Heart left ventricle (tissue), 16 donors: Measurements from ENCODE around the gene FAM83C. TPM values are rescaled to one million over a fixed set of nuclear protein-coding genes. Genes with fewer than 3 reads are reported as not detected.

Experiments
- ATAC-seq, 4 donors: fragments of 200-7000 bp; cut with Tn5 transposase; one replicate each; pipeline ENCODE4 v1.9.1; 2020 to 2022; ENCODE audit warnings: moderate library complexity in 4 of 4, mild to moderate bottlenecking in 3 of 4, moderate number of reproducible peaks in 1 of 4
- DNase-seq, 5 donors: peaks; one replicate each; pipeline ENCODE4 v3.0.0-alpha.2; 2020
- H3K27ac ChIP-seq, 12 donors: fragments of 200-600 bp; sonication (generic) in 4 of 12; one replicate each; pipeline versions ENCODE4 v1.5.0 to v1.8.0; 2016 to 2022; ENCODE audit warnings: mild to moderate bottlenecking in 2 of 12
- H3K27me3 ChIP-seq, 9 donors: fragments of 200-600 bp; sonication (generic) in 2 of 9; one replicate each; pipeline versions ENCODE4 v1.5.1 to v1.8.0; 2016 to 2022; ENCODE audit warnings: mild to moderate bottlenecking in 3 of 9
- H3K36me3 ChIP-seq, 9 donors: fragments of 200-600 bp; sonication (generic) in 2 of 9; one replicate each; pipeline versions ENCODE4 v1.5.0 to v1.8.0; 2018 to 2022; ENCODE audit warnings: mild to moderate bottlenecking in 2 of 9
- H3K4me1 ChIP-seq, 12 donors: fragments of 200-600 bp; sonication (generic) in 4 of 12; one replicate each; pipeline versions ENCODE4 v1.5.0 to v1.8.0; 2016 to 2022; ENCODE audit warnings: mild to moderate bottlenecking in 3 of 12
- H3K4me3 ChIP-seq, 12 donors: fragments of 200-600 bp; sonication (generic) in 4 of 12; one replicate each; pipeline versions ENCODE4 v1.5.0 to v1.8.0; 2017 to 2022; ENCODE audit warnings: mild to moderate bottlenecking in 9 of 12, moderate library complexity in 4 of 12
- H3K9me3 ChIP-seq, 12 donors: fragments of 200-600 bp; sonication (generic) in 4 of 12; one replicate each; pipeline versions ENCODE4 v1.5.0 to v1.8.0; 2016 to 2022; ENCODE audit warnings: mild to moderate bottlenecking in 1 of 12
- CTCF ChIP-seq, 12 donors: fragments of 200-600 bp; sonication (generic) in 4 of 12; IDR thresholded peaks; one replicate each; pipeline versions ENCODE4 v1.5.0 to v1.8.0; 2018 to 2022; ENCODE audit warnings: antibody characterized with exemption in 12 of 12, mild to moderate bottlenecking in 5 of 12
- POLR2A ChIP-seq, 2 donors: fragments of 450-650 bp; IDR thresholded peaks; one replicate each; pipeline ENCODE4 v1.6.1; 2017; ENCODE audit warnings: antibody characterized with exemption in 2 of 2, mild to moderate bottlenecking in 2 of 2, moderate library complexity in 2 of 2
- WGBS, 4 donors: extraction: QIAGEN DNeasy Blood & Tissue Kit in 2 of 4; methylation state at CpG; one replicate each; pipeline versions ENCODE4 v1.1.5 to v1.1.7; 2013 to 2018; 5-methylcytosine and 5-hydroxymethylcytosine counted together
- intact Hi-C, 10 donors: fragments of 100-400 bp; cut with DNase I; formaldehyde crosslinking; loops; one replicate each; pipeline versions ENCODE4 v1.11.1 to v1.14.2; 2022
- polyA plus RNA-seq, 2 donors: library from polyadenylated mRNA; stranded (reverse); fragments of 200-250 nt; gene quantifications; one replicate each; pipeline ENCODE4 v1.2.3, GENCODE V29; 2013
- total RNA-seq, 9 donors: library from RNA; depleted of rRNA in 2 of 9; stranded (reverse); fragments of >200 nt in 2 of 9; fragmentation: NEBNext Ultra II Directional in 3 of 9; extraction: Animal tissue kit (Norgen Biotek cat#: 25700) in 3 of 9; gene quantifications; one replicate each; pipeline versions ENCODE4 v1.1.0 to v1.2.4, GENCODE V29; 2016 to 2023
- donor health status: ischemic (EF 13 %, LVEDD 7.1; RV severe dilation, severe dysfunction).
- donor health status: healthy with polysubstance abuse.
- donor health status: DM: no; HTN: yes; CAD: no.
- donor health status: DM: no; HTN: no; CAD: no.
- donor health status: ischemic (EF 25% LVEDD 6.9; RV normal size, moderate dysfunction).
- donor health status: ischemic (EF 25% LVEDD 5.7; RV mildly dilated, moderate dysfunction).
- donor health status: healthy.
- donor health status: DM: yes; HTN: yes; CAD: no.
- donor health status: ischemic (EF 35%, LVEDD 5.7; RV mildly dilated, moderate dysfunction).
- donor health status: nonischemic (EF 11% LVEDD 7.7; RV severe dilation, severe dysfunction).
- donor health status: DM: yes; HTN: yes; CAD: no.
- donor health status: PGD.
- donor health status: ischemic (EF 29% LVEDD 5.4; RV normal size, mild dysfunction).
- donor health status: nonischemic (EF 23%, LVEDD 6.1; RV moderate dilation, normal function).

Gene FAM83C
- total and polyA plus RNA-seq, 11 donors = not detected

- Histone ChIP-seq H3K4me1 (peaks cover 10 to 48% (median 27%) of the 10 kb centered on the region in 12 donors), H3K4me3 (no peak overlapping the region), H3K9me3 (no peaks in the 10 kb centered on the region), H3K27me3 (no peaks in the 10 kb centered on the region), H3K36me3 (peaks cover 0 to 59% (median 26%) of the 10 kb centered on the region in 9 donors), H3K27ac (no peak overlapping the region)
- TF ChIP-seq CTCF (IDR thresholded peaks at IDR 0.05) (no peak), POLR2A (IDR thresholded peaks at IDR 0.05) (no peak)
- intact Hi-C loops = no loop called here
- WGBS, 4 donors = 96 to 99% (median 97%) methylated on average over 6 of the region's 6 CpGs
- ATAC-seq (no peak), DNase-seq (no peak)
Measured at GRCh38 chr20:35280523-35280922, 11.7 kb downstream of the FAM83C start.

- no peaks in the 10 kb centered on the region for H3K9me3 ChIP-seq
- H3K36me3 ChIP-seq = peaks cover 0 to 63% (median 26%) of the 10 kb centered on the region in 9 donors
- DNase-seq = no peak
- TF ChIP-seq POLR2A (IDR thresholded peaks at IDR 0.05) (no peak), CTCF (IDR thresholded peaks at IDR 0.05) (no peak)
- peaks cover 10 to 42% (median 24%) of the 10 kb centered on the region in 12 donors for H3K4me1 ChIP-seq
- H3K27ac ChIP-seq = no peak overlapping the region
- intact Hi-C loops = loop anchor here in 5 of 10 donors (5.0 to 10.0 kb wide), 4 partner anchors 132 to 445 kb away; partner anchors contain the start of genes ACSS2 (in 2 of the 5), EDEM2 (in 2 of the 5) and GGT7 (in 2 of the 5)
- H3K27me3 ChIP-seq = no peaks in the 10 kb centered on the region
- no peak for ATAC-seq
- no peak overlapping the region for H3K4me3 ChIP-seq
- WGBS, 4 donors = 90 to 95% (median 93%) methylated on average over 6 to 7 of the region's 7 CpGs
Measured at GRCh38 chr20:35279533-35280174, 12.6 kb downstream of the FAM83C start.

- DNase-seq (no peak), ATAC-seq (no peak)
- TF ChIP-seq CTCF (IDR thresholded peaks at IDR 0.05) = no peak
- TF ChIP-seq POLR2A (IDR thresholded peaks at IDR 0.05) = no peak
- WGBS, 4 donors = 70 to 90% (median 85%) methylated on average over 5 of the region's 5 CpGs
- Histone ChIP-seq H3K36me3 (peaks cover 0 to 69% (median 31%) of the 10 kb centered on the region in 9 donors), H3K9me3 (no peaks in the 10 kb centered on the region), H3K27ac (peak overlapping the region in 2 of 12 donors; percentile 88 to 99), H3K4me1 (peaks cover 10 to 41% (median 24%) of the 10 kb centered on the region in 12 donors), H3K4me3 (no peak overlapping the region), H3K27me3 (no peaks in the 10 kb centered on the region)
- intact Hi-C loops = loop anchor here in 5 of 10 donors (5.0 to 10.0 kb wide), 4 partner anchors 132 to 444 kb away; partner anchors contain the start of genes ACSS2 (in 2 of the 5), EDEM2 (in 2 of the 5) and GGT7 (in 2 of the 5)
Measured at GRCh38 chr20:35279040-35279439, 13.2 kb downstream of the FAM83C start.
